CD4-positive, alpha-beta T cell (primary cell): ENCODE measurements around the gene TTLL1. TPM values are rescaled to one million over a fixed set of nuclear protein-coding genes. Genes with fewer than 3 reads are reported as not detected.

ENCODE experiments used
- ATAC-seq: fragments of 200-7000 bp; cut with Tn5 transposase; one replicate; pipeline ENCODE4 v1.10.0; 2022; ENCODE audit warnings: mild to moderate bottlenecking; ENCODE audit not compliant: poor library complexity
- CTCF ChIA-PET: fragments of 350-600 bp; sonication (Branson Sonifier 250); formaldehyde crosslinking; loops from one replicate; lab custom pipeline; 2021; ENCODE audit warnings: antibody characterized with exemption, inconsistent platforms; lab: Charles Lee
- POLR2A ChIA-PET: fragments of 350-600 bp; sonication (Branson Sonifier 250); formaldehyde crosslinking; loops from one replicate; lab custom pipeline; 2021; ENCODE audit warnings: antibody characterized with exemption, inconsistent platforms; lab: Charles Lee
- DNase-seq, 14 experiments: peaks; one replicate each; pipeline ENCODE4 v3.0.0-alpha.2; 2013 to 2020; ENCODE audit warnings: mixed read lengths in 2 of 14
- H3K27ac ChIP-seq, 2 donors: one replicate each; pipeline versions ENCODE4 v1.5.1 to v1.7.0; 2013; ENCODE audit warnings: low read length in 2 of 2, low read depth in 1 of 2, mild to moderate bottlenecking in 1 of 2
- H3K27me3 ChIP-seq, 2 experiments: 1 replicate in 1 of 2; 2 replicates in 1 of 2; pipeline versions ENCODE4 v1.6.1 to v1.7.0; 2013; ENCODE audit warnings: low read length in 2 of 2, control low read depth in 1 of 2, mild to moderate bottlenecking in 1 of 2, moderate library complexity in 1 of 2; ENCODE audit not compliant: insufficient read depth in 2 of 2, control insufficient read depth in 1 of 2
- H3K36me3 ChIP-seq: one replicate; pipeline ENCODE4 v1.6.1; 2013; ENCODE audit warnings: low read length, control low read depth; ENCODE audit not compliant: insufficient read depth
- H3K4me1 ChIP-seq: one replicate; pipeline ENCODE4 v1.6.1; 2013; ENCODE audit warnings: low read length, control low read depth; ENCODE audit not compliant: insufficient read depth
- H3K4me3 ChIP-seq: one replicate; pipeline ENCODE4 v1.5.1; 2013; ENCODE audit warnings: mild to moderate bottlenecking, low read length, moderate library complexity
- H3K9me3 ChIP-seq, 2 experiments: 1 replicate in 1 of 2; 2 replicates in 1 of 2; pipeline versions ENCODE4 v1.6.1 to v1.7.0; 2013; ENCODE audit warnings: low read length in 2 of 2, mild to moderate bottlenecking in 2 of 2, control low read depth in 1 of 2, moderate library complexity in 1 of 2; ENCODE audit not compliant: control insufficient read depth in 1 of 2, insufficient read depth in 1 of 2
- H3K27ac Mint-ChIP-seq: one replicate; pipeline ENCODE4 v1.8.0; 2020; ENCODE audit warnings: mixed read lengths
- H3K27me3 Mint-ChIP-seq: one replicate; pipeline ENCODE4 v1.8.0; 2021; ENCODE audit warnings: mixed read lengths
- H3K36me3 Mint-ChIP-seq: one replicate; pipeline ENCODE4 v1.8.0; 2021; ENCODE audit warnings: low read depth, mixed read lengths
- H3K4me1 Mint-ChIP-seq: one replicate; pipeline ENCODE4 v1.8.0; 2021; ENCODE audit warnings: low read depth, mixed read lengths
- H3K4me3 Mint-ChIP-seq: one replicate; pipeline ENCODE4 v1.8.0; 2020; ENCODE audit warnings: mild to moderate bottlenecking, mixed read lengths
- H3K9me3 Mint-ChIP-seq: one replicate; pipeline ENCODE4 v1.8.0; 2020; ENCODE audit warnings: mixed read lengths
- CTCF ChIP-seq: fragments of 200-600 bp; IDR thresholded peaks from one replicate; pipeline ENCODE4 v1.8.0; 2022; ENCODE audit warnings: antibody characterized with exemption, mild to moderate bottlenecking
- intact Hi-C, 2 experiments: fragments of 100-400 bp; cut with DNase I in 1 of 2; cut with micrococcal nuclease in 1 of 2; formaldehyde crosslinking; loops; one replicate each; pipeline versions ENCODE4 v1.15.1 to v1.9.0; 2023 to 2025; cut with DNase I, micrococcal nuclease
- total RNA-seq, 174 experiments: library from RNA in 2 of 174; stranded (reverse) in 2 of 174; gene quantifications; one replicate each; pipeline ENCODE4 v1.2.3 and lab custom pipeline; 2021 to 2026

Gene TTLL1
- total RNA-seq, 2 experiments from 2014 or later, result 2.6 to 2.8 TPM

- POLR2A ChIA-PET, result no interaction called here
- Histone ChIP-seq H3K9me3 (no peaks in the 10 kb centered on the region), H3K36me3 (peaks cover 15% of the 10 kb centered on the region), H3K27ac (no peak overlapping the region), H3K4me3 (no peak overlapping the region), H3K27me3 (no peaks in the 10 kb centered on the region), H3K4me1 (no peaks in the 10 kb centered on the region)
- CTCF ChIA-PET, result no interaction called here
- intact Hi-C loops, result no loop called here
- Mint-ChIP-seq H3K27me3 (no peaks in the 10 kb centered on the region), H3K4me1 (no peaks in the 10 kb centered on the region), H3K27ac (no peak overlapping the region), H3K36me3 (peaks cover 15% of the 10 kb centered on the region), H3K4me3 (no peak overlapping the region), H3K9me3 (no peaks in the 10 kb centered on the region)
- TF ChIP-seq CTCF, result no peak
- ATAC-seq (no peak), DNase-seq (no peak)
Observed at GRCh38 chr22:43047605-43048004, 41.6 kb downstream of the TTLL1 start.

- Mint-ChIP-seq H3K9me3 (no peaks in the 10 kb centered on the region), H3K4me3 (no peak overlapping the region), H3K4me1 (no peaks in the 10 kb centered on the region), H3K27ac (no peak overlapping the region), H3K27me3 (no peaks in the 10 kb centered on the region), H3K36me3 (peaks cover 6% of the 10 kb centered on the region)
- H3K4me1 ChIP-seq, result no peaks in the 10 kb centered on the region
- ChIA-PET POLR2A (no interaction called here), CTCF (no interaction called here)
- TF ChIP-seq CTCF, result no peak
- intact Hi-C loops, result no loop called here
- H3K9me3 ChIP-seq, result no peaks in the 10 kb centered on the region
- no peaks in the 10 kb centered on the region for H3K27me3 ChIP-seq
- H3K27ac ChIP-seq, result no peak overlapping the region
- no peak for ATAC-seq
- DNase-seq, result no peak
- peaks cover 4% of the 10 kb centered on the region for H3K36me3 ChIP-seq
- H3K4me3 ChIP-seq, result no peak overlapping the region
Observed at GRCh38 chr22:43044290-43044712, 44.9 kb downstream of the TTLL1 start.

- no peaks in the 10 kb centered on the region for H3K9me3 Mint-ChIP-seq
- POLR2A ChIA-PET, result no interaction called here
Observed at GRCh38 chr22:43042101-43042780, 47.0 kb downstream of the TTLL1 start.

More at GRCh38 chr22:43042101-43042780, 47.0 kb downstream of the TTLL1 start:
- Histone ChIP-seq H3K9me3 (no peaks in the 10 kb centered on the region), H3K4me3 (no peak overlapping the region), H3K27me3 (no peaks in the 10 kb centered on the region), H3K36me3 (peaks cover 4% of the 10 kb centered on the region), H3K4me1 (no peaks in the 10 kb centered on the region), H3K27ac (no peak overlapping the region)
- Mint-ChIP-seq H3K4me1 (no peaks in the 10 kb centered on the region), H3K4me3 (no peak overlapping the region), H3K27ac (no peak overlapping the region), H3K27me3 (no peaks in the 10 kb centered on the region), H3K36me3 (peaks cover 6% of the 10 kb centered on the region)
- TF ChIP-seq CTCF, result no peak
- intact Hi-C loops, result no loop called here
- DNase-seq (no peak), ATAC-seq (no peak)
- CTCF ChIA-PET, result no interaction called here
